ENCODE results near the gene NID1.

DNA sequence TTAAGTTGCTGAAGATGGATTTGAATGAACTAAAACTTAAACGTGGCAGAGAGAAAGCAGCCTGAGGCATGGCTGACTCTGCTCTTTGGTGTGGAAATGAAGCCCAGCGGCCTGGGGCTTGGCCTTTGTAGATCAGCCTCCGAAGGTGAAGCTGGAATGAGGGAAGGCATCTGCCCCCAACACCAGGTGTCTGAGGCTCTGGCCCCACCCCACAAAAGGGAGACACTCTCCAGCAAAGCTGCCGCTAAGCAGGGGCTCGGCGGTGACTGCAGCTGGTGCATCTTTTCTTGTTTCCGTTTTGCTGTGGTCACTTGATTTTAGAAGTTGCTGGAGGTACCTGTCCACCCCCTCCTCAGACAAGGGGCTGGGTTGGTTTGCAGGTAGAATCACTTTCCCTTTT lies 38.2 kb upstream of the NID1 start:
- TF ChIP-seq, protein P1, sequence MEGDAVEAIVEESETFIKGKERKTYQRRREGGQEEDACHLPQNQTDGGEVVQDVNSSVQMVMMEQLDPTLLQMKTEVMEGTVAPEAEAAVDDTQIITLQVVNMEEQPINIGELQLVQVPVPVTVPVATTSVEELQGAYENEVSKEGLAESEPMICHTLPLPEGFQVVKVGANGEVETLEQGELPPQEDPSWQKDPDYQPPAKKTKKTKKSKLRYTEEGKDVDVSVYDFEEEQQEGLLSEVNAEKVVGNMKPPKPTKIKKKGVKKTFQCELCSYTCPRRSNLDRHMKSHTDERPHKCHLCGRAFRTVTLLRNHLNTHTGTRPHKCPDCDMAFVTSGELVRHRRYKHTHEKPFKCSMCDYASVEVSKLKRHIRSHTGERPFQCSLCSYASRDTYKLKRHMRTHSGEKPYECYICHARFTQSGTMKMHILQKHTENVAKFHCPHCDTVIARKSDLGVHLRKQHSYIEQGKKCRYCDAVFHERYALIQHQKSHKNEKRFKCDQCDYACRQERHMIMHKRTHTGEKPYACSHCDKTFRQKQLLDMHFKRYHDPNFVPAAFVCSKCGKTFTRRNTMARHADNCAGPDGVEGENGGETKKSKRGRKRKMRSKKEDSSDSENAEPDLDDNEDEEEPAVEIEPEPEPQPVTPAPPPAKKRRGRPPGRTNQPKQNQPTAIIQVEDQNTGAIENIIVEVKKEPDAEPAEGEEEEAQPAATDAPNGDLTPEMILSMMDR (optimal IDR thresholded peaks at IDR 0.05 in 1 of 3, IDR thresholded peaks at IDR 0.05 in 1 of 3, conservative IDR thresholded peaks at IDR 0.05 in 1 of 3; ENCODE audit: extremely low read depth in 1 of 3, insufficient read depth in 2 of 3, low read length in 3 of 3) = no peak
- TF ChIP-seq EZH2 (IDR thresholded peaks at IDR 0.05; ENCODE audit: low read length) = no peak

Data from keratinocyte (primary cell).